ENCODE results near the gene SLC25A6.

DNA sequence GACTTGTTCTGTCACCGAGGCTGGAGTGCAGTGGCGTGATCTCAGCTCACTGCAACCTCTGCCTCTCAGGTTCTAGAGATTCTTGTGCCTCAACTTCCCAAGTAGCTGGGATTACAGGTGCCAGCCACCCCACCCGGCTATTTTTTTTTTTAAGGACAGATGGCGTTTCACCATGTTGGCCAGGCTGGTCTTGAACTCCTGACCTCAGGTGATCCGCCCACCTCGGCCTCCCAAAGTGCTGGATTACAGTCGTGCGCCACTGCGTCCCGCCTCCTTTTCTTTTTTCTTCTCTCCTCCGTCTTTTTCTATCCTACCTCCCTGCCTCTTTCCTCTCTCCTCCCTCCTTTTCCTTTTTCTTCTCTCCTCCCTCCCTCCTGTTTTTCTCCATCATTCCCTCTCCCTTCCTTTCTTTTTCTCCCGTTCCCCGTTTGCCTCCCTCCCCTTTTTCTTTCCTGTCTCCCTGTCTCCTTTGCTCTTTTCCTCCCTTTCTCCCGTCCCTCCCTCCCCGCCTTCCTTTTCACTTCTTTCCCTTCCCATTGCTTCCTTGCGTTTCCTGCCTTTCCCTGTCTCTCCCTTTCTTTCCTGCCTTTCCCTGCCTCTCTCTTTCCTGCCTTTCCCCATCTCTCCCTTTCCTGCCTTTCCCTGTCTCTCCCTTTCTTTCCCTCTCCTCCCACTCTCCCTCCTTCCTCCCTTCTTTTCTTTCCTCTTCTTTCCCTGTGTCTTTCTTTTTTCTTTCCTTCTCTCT lies 2.1 kb upstream of the SLC25A6 start:
- TF ChIP-seq POLR2A (IDR thresholded peaks at IDR 0.05) (no peak), POLR2AphosphoS5 (IDR thresholded peaks at IDR 0.05) (no peak)
- TF ChIP-seq, protein P1, sequence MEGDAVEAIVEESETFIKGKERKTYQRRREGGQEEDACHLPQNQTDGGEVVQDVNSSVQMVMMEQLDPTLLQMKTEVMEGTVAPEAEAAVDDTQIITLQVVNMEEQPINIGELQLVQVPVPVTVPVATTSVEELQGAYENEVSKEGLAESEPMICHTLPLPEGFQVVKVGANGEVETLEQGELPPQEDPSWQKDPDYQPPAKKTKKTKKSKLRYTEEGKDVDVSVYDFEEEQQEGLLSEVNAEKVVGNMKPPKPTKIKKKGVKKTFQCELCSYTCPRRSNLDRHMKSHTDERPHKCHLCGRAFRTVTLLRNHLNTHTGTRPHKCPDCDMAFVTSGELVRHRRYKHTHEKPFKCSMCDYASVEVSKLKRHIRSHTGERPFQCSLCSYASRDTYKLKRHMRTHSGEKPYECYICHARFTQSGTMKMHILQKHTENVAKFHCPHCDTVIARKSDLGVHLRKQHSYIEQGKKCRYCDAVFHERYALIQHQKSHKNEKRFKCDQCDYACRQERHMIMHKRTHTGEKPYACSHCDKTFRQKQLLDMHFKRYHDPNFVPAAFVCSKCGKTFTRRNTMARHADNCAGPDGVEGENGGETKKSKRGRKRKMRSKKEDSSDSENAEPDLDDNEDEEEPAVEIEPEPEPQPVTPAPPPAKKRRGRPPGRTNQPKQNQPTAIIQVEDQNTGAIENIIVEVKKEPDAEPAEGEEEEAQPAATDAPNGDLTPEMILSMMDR (IDR thresholded peaks at IDR 0.05), result no peak

All from prostate gland (tissue), 2 donors.